GM21786 (cell line): Measurements from ENCODE around the gene KDM5C.
A peak's percentile ranks its signal among the peaks of the same experiment; 100 is the strongest.

Experiments
- ATAC-seq: cut with Tn5 transposase; IDR thresholded peaks from one replicate; pipeline ENCODE4 v1.9.1; 2021; ENCODE audit not compliant: unreplicated experiment

The KDM5C gene

GRCh38 chrX:53224860-53225797 lies at the start of gene KDM5C:
Gene KDM5C, minus strand, starts transcription at chrX:53225207. Its CDS starts 318 bp downstream, at chrX:53224889.
- ATAC-seq: peak; percentile 82

DNA sequence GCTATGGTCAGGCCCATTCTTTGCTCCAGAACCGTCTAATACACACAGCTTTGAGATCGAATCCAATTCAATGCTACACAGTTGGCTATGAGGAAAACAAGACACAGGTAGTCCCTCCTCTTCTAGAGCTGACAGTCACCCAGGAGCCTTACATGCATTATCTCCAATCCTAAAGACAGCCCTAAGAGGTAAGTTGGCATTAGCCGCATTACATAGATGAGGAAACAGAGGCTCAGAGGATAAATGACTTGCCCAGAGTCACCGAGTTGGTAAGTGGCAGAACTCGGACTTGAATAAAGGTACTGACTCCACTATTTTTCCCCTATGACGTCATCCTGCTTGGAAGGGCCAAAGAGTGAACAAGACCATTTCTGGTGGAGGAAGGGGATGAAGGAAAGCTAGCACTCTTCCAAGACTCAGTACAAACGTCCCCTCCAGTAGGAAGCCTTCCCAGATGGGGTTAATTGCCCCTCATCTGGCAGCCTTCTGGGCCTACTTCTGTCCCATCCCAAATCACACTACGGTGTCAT lies 47.9 kb upstream of the KDM5C start:
- ATAC-seq: no peak

- ATAC-seq: no peak
Observed at GRCh38 chrX:53269536-53270107, 44.6 kb upstream of the KDM5C start.

DNA sequence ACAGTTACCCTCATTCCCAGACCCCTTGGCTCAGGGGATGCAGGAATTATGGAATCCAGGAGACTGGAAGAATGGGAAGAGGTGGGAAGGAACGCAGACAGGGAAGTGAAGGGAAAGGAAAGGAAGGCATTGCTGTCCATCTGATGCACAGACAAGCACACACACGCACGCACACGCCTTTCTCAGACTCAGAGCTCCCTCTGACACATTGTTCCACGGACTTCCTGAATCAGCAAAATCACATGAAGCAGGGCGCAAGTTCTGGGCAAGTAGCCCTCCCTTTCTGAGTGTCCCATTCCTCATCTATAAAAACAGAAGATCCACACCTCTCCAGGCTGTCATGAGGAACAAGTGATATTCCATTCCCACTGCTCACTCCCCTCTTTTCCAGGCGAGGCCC lies 43.2 kb upstream of the KDM5C start:
- no peak for ATAC-seq

- ATAC-seq: no peak
Observed at GRCh38 chrX:53266914-53267313, 41.9 kb upstream of the KDM5C start.

- no peak for ATAC-seq
Observed at GRCh38 chrX:53265771-53266574, 41.0 kb upstream of the KDM5C start.

DNA sequence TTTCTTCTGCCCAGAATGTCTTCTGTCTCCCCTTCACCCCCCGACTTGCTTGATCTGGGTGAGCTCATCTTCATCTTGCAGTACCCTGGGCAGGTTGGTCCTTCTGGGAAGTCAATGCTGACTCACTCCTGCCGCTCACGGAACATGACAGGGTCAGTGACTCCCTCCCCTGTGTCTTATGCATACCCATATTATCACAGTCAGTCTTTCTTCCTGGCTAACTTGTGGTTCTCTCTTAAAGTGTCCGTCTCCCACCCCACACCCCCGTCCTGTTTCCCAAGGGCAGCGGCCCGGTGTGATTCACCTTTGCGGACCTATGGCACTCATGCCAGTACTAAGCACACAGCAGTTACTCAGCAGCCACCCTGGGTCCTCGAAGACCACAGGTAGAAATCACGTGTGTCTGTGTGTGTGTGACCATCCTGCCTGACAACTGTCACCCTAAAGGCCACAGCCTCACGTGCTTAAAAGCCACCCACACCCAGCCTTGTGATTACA lies 38.6 kb upstream of the KDM5C start:
- no peak for ATAC-seq

DNA sequence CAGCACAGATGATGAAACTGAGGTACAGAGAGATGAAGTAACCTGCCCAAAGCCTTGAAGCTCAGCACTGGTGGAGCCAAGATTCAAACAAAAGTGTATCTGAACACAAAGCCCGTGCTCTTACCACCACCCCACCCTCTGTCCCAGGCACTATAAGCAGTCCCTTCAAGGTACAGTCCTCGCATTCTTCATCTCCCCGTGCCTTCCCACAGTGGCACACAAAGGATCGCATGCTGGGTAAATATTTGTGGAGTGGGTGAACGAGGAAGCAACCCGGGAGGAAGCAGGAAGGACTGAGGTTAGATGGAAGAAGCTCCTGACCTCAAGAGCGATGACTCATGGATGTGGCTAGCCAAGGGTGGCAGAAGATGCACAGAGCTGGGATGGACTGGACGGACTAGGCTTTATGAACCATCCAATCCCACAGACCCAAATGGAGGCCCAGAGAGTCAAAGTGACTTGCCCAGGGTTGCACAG lies 37.9 kb upstream of the KDM5C start:
- no peak for ATAC-seq

GRCh38 chrX:53262189-53262917 lies 37.3 kb upstream of the KDM5C start:
- no peak for ATAC-seq

DNA sequence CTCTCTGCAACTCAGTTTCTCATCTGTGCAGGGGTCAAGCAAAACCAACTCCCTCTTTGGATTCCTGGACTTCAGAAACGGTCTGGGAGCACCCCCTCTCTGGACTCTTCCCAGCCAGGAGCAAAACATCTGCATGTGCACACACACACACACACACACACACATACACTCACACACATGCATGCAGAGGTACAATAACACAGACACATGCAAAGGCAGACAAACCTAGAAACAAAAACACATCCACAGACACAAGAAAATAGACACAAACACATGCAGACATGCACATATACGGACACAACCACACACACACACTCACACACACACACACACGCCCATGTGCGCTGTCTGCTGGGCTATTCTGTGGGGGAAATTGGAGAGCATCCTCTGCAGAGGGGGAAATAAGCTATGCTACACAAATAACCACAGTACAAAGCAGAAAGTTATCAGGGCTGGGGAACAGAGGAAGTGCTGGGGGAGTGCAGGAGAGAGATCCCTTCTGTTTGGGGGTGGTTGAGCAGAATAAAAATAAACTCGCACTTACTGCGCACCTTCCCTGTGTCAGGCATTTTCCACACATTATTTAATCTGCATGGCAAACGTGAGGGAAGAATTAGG lies 36.5 kb upstream of the KDM5C start:
- ATAC-seq: no peak

DNA sequence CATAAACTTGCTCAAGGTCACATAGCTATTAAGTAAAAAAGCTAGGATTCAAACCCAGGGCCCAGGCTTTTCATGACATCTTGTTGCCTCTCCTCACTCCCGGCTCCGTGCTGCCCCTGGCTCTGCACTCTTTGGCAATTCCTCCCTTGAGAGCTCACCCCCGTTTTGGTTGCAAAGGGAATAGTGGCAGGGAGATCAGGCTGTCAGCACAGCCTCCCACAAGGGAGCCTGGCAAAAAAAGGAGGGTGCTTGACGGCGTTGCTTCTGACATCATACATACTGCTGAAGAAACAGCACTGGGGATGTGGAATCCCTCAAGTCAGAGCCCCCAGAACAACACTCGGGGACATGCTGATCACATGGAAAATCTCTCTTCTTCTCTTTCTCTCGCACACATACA lies 35.8 kb upstream of the KDM5C start:
- no peak for ATAC-seq

GRCh38 chrX:53257670-53258423 lies 32.8 kb upstream of the KDM5C start:
- ATAC-seq: no peak

- no peak for ATAC-seq
Observed at GRCh38 chrX:53257166-53257565, 32.2 kb upstream of the KDM5C start.

DNA sequence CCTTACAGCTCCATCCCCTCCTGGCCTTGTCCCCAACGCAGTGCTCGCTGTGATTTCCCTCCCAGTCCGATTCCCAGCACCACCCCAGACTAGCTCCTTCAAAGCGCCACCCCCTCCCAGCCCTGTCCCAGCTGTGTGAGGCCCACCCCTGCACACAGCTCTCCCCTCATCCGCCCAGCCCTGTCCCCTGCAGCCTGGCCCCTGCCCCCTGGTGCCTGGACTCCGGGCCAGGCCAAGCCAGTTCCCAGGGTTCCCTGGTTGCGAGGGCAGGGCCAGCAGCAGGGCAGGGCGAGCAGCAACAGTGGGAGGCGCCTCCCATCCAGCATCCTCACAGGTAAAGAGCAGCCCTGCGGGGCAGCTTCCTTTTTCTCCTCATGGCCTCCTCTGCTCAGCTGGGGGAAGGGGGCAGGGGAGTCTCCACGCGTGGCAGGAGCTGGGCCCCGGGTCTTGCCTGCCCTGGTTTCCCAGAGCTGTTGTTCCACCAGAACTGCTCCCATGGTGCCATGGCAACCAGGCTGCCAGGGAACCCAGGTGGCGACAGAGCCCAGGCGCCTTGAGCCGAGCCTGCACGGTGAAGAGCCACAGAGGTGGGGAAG lies 31.5 kb upstream of the KDM5C start:
- no peak for ATAC-seq

DNA sequence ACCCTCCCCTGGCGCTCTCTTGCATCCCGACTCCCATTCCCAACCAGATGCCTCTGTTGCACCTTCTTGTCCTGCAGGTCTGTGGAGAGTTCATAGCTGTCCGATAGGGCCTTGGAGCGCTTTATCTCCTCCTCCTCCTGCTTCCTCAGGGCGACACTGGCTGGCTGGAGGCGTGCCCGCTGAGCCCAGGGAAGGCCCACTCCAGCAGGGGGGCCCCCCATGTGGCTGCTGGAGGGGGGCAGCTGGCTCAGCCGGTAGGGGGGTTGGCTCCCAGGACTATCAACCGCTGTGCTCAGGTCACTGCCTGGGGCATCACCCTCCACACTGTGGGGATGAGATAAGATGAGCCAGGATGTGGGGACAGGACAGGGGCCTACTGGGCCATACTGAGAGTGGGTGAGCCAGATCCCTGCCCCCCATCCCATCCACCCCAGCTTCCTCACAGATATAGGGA lies 30.8 kb upstream of the KDM5C start:
- ATAC-seq: no peak

- ATAC-seq: no peak
Observed at GRCh38 chrX:53254570-53255461, 29.8 kb upstream of the KDM5C start.

DNA sequence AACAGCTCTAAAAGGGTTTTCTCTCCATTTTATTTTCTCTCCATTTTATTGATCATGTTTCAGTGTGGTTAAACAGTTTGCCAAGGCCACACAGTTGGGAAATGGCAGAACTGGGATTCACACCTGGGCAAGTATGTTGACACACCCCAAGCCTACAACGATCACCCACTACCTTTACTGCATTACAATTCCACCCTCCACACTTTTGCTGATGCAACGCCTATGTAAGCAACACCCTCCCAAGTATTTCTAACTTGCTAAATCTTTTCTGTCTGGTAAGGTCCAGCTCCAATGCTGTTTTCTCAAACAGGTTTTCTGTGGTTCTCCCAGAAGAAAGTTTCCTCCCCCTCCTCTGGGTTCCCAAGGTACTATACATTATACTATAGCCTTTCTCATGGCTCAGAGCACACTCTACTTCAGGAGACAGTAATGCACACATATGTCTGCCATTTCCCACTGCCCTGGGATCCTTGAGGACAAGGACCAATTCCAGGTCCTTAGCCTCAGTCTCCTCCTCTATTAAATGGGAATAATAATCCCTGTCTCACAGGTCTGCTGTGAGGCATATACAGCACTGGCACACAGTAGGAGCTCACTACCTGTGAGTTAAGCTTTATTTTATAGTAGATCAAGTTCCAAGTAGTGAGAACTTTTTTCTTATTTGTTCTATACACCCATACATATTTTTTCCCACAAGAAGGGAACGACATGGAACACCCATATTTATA lies 28.4 kb upstream of the KDM5C start:
- ATAC-seq: no peak
